ENCODE measurements around the gene ZNF668.

Gene ZNF668

GRCh38 chr16:31085411-31085810 is 11.4 kb upstream of the ZNF668 start:
- no peak overlapping the region for H3K23ac ChIP-seq (ENCODE audit: low read depth, low read length, poor library complexity)
- no peak for DNase-seq (ENCODE audit: low spot score)
- H2BK5ac ChIP-seq (ENCODE audit: low read length): no peak overlapping the region
- no peak overlapping the region for H3K4ac ChIP-seq (ENCODE audit: low read length)
- H3K36me3 ChIP-seq (replicated peaks in 1 of 2; ENCODE audit: control insufficient read depth in 2 of 2, insufficient read depth in 2 of 2, low read length in 2 of 2): peaks cover 35 to 58% of the 10 kb centered on the region in 2 donors
- no peak overlapping the region for H3K9ac ChIP-seq (ENCODE audit: low read depth, low read length, poor library complexity)
- no peak overlapping the region for H2BK15ac ChIP-seq (ENCODE audit: low read length)
- H3K79me1 ChIP-seq (ENCODE audit: low read depth, low read length): peaks cover 8% of the 10 kb centered on the region
- no peak overlapping the region for H3K27ac ChIP-seq (replicated peaks; ENCODE audit: low read length)
- H3K27me3 ChIP-seq (ENCODE audit: control insufficient read depth in 3 of 3, insufficient read depth in 3 of 3, low read depth in 1 of 3, low read length in 3 of 3): no peaks in the 10 kb centered on the region
- H4K8ac ChIP-seq (ENCODE audit: low read depth, low read length): no peak overlapping the region
- no peak overlapping the region for H3K18ac ChIP-seq (ENCODE audit: low read length)
- H2AFZ ChIP-seq (ENCODE audit: low read length): no peak overlapping the region
- no peak overlapping the region for H2BK120ac ChIP-seq (ENCODE audit: low read depth, low read length)
- H3K9me3 ChIP-seq (replicated peaks in 1 of 2; ENCODE audit: control insufficient read depth in 2 of 2, insufficient read depth in 1 of 2, low read depth in 1 of 2, low read length in 2 of 2): peaks cover 0 to 2% of the 10 kb centered on the region in 2 donors
- H3K4me1 ChIP-seq (ENCODE audit: control insufficient read depth in 2 of 2, insufficient read depth in 1 of 2, low read depth in 1 of 2, low read length in 2 of 2): no peaks in the 10 kb centered on the region
- H2BK12ac ChIP-seq (ENCODE audit: low read length): no peak overlapping the region
- no CpG with 5 or more reads among the region's 8 CpGs for WGBS, 2 donors (ENCODE audit: extremely low coverage in 2 of 2, insufficient read length in 2 of 2, insufficient replicate concordance in 1 of 2)
- H4K91ac ChIP-seq (ENCODE audit: low read depth, low read length, poor library complexity): no peak overlapping the region
- no peak overlapping the region for H2AK5ac ChIP-seq (ENCODE audit: low read depth, low read length)
- no peak overlapping the region for H3K4me3 ChIP-seq (ENCODE audit: low read length in 2 of 2)
- no peak overlapping the region for H3K4me2 ChIP-seq (ENCODE audit: insufficient read depth, low read length, poor library complexity, severe bottlenecking)
- no peak overlapping the region for H3K14ac ChIP-seq (ENCODE audit: low read length)

DNA sequence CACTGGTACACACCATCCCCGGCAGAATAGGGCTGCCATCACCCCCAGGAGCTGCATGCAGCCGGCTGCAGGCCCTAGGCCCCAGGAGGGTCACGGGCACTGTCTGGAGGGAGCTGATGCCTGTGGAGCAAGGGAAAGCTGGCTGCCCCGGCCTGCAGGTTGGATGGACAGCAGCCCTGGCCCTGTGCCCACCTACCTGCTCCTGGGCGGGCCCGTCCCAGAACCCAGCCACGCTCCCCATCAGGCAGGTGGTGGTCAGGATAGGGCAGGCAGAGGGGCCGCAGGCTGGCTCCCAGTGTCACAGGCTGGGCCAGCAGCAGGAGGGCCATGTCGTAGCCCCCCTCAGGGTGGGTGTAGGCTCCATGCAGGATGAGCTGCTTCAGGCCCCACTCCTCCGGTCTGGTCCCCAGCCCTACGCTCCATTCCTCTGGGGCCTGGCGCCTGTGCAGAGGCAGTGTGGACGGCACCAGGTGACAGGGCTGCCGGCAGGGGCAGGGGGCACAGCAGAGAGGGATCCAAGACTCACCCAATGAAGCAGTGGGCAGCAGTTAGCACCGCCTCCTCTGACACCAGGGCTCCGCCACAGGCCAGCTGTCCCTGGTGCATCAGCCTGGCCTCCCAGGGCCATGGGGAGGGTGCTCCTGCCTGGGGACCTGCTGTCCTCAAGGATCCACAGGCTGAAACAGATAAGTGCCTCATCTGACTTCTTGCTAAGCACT is 10.7 kb upstream of the ZNF668 start:
- no peak overlapping the region for H4K91ac ChIP-seq (ENCODE audit: low read depth, low read length, poor library complexity)
- peaks cover 0 to 2% of the 10 kb centered on the region in 2 donors for H3K9me3 ChIP-seq (replicated peaks in 1 of 2; ENCODE audit: control insufficient read depth in 2 of 2, insufficient read depth in 1 of 2, low read depth in 1 of 2, low read length in 2 of 2)
- no peak overlapping the region for H3K18ac ChIP-seq (ENCODE audit: low read length)
- H3K4me3 ChIP-seq (ENCODE audit: low read length in 2 of 2): no peak overlapping the region
- H2BK12ac ChIP-seq (ENCODE audit: low read length): no peak overlapping the region
- H3K23ac ChIP-seq (ENCODE audit: low read depth, low read length, poor library complexity): no peak overlapping the region
- no peak overlapping the region for H2BK15ac ChIP-seq (ENCODE audit: low read length)
- no CpG with 5 or more reads among the region's 16 CpGs for whole genome bisulfite sequencing, 2 donors (ENCODE audit: extremely low coverage in 2 of 2, insufficient read length in 2 of 2, insufficient replicate concordance in 1 of 2)
- no peak overlapping the region for H2AFZ ChIP-seq (ENCODE audit: low read length)
- H3K4me1 ChIP-seq (ENCODE audit: control insufficient read depth in 2 of 2, insufficient read depth in 1 of 2, low read depth in 1 of 2, low read length in 2 of 2): no peaks in the 10 kb centered on the region
- H2BK120ac ChIP-seq (ENCODE audit: low read depth, low read length): no peak overlapping the region
- H3K4ac ChIP-seq (ENCODE audit: low read length): no peak overlapping the region
- peaks cover 13% of the 10 kb centered on the region for H3K79me1 ChIP-seq (ENCODE audit: low read depth, low read length)
- no peak overlapping the region for H3K4me2 ChIP-seq (ENCODE audit: insufficient read depth, low read length, poor library complexity, severe bottlenecking)
- no peak overlapping the region for H3K27ac ChIP-seq (replicated peaks; ENCODE audit: low read length)
- H4K8ac ChIP-seq (ENCODE audit: low read depth, low read length): no peak overlapping the region
- no peak overlapping the region for H2AK5ac ChIP-seq (ENCODE audit: low read depth, low read length)
- H3K14ac ChIP-seq (ENCODE audit: low read length): no peak overlapping the region
- no peak overlapping the region for H2BK5ac ChIP-seq (ENCODE audit: low read length)
- DNase-seq (ENCODE audit: low spot score): no peak
- H3K9ac ChIP-seq (ENCODE audit: low read depth, low read length, poor library complexity): no peak overlapping the region
- no peaks in the 10 kb centered on the region for H3K27me3 ChIP-seq (ENCODE audit: control insufficient read depth in 3 of 3, insufficient read depth in 3 of 3, low read depth in 1 of 3, low read length in 3 of 3)
- H3K36me3 ChIP-seq (replicated peaks in 1 of 2; ENCODE audit: control insufficient read depth in 2 of 2, insufficient read depth in 2 of 2, low read length in 2 of 2): peaks cover 39 to 62% of the 10 kb centered on the region in 2 donors

DNA sequence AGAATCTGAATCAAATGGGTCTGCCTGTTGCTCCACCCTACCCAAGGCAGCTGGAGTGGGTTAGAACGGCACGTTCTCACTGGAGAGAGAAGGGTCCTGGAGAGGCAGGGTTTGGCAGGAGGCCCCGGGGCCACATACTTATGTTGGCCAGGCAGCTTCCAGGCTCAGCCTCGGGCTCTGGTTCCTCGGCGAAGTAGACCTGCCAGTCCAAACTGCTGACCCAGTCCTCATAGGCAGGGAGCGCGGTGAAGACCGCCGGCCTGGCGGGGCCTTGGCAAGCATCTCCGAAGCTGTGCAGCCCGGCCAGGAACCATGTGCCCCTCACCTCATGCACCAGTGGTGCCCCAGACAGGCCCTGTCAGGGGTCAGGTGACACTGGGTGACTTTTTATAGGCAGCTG is 9.9 kb upstream of the ZNF668 start:
- H3K4me3 ChIP-seq (ENCODE audit: low read length in 2 of 2): no peak overlapping the region

GRCh38 chr16:31083556-31083955 is 9.5 kb upstream of the ZNF668 start:
- H2AFZ ChIP-seq (ENCODE audit: low read length): no peak overlapping the region
- no peak overlapping the region for H4K8ac ChIP-seq (ENCODE audit: low read depth, low read length)
- H3K27ac ChIP-seq (replicated peaks; ENCODE audit: low read length): no peak overlapping the region
- H3K4me2 ChIP-seq (ENCODE audit: insufficient read depth, low read length, poor library complexity, severe bottlenecking): no peak overlapping the region
- H4K91ac ChIP-seq (ENCODE audit: low read depth, low read length, poor library complexity): no peak overlapping the region
- H3K18ac ChIP-seq (ENCODE audit: low read length): no peak overlapping the region
- H3K36me3 ChIP-seq (replicated peaks in 1 of 2; ENCODE audit: control insufficient read depth in 2 of 2, insufficient read depth in 2 of 2, low read length in 2 of 2): peaks cover 47 to 69% of the 10 kb centered on the region in 2 donors
- no peak overlapping the region for H3K23ac ChIP-seq (ENCODE audit: low read depth, low read length, poor library complexity)
- no peaks in the 10 kb centered on the region for H3K27me3 ChIP-seq (ENCODE audit: control insufficient read depth in 3 of 3, insufficient read depth in 3 of 3, low read depth in 1 of 3, low read length in 3 of 3)
- no peaks in the 10 kb centered on the region for H3K4me1 ChIP-seq (ENCODE audit: control insufficient read depth in 2 of 2, insufficient read depth in 1 of 2, low read depth in 1 of 2, low read length in 2 of 2)
- no peak overlapping the region for H2BK12ac ChIP-seq (ENCODE audit: low read length)
- H3K9ac ChIP-seq (ENCODE audit: low read depth, low read length, poor library complexity): peak overlapping the region; percentile 63
- no peaks in the 10 kb centered on the region for H3K9me3 ChIP-seq (replicated peaks in 1 of 2; ENCODE audit: control insufficient read depth in 2 of 2, insufficient read depth in 1 of 2, low read depth in 1 of 2, low read length in 2 of 2)
- H3K4ac ChIP-seq (ENCODE audit: low read length): no peak overlapping the region
- H3K79me1 ChIP-seq (ENCODE audit: low read depth, low read length): peaks cover 18% of the 10 kb centered on the region
- H2BK5ac ChIP-seq (ENCODE audit: low read length): no peak overlapping the region
- H2BK120ac ChIP-seq (ENCODE audit: low read depth, low read length): no peak overlapping the region
- no peak for DNase-seq (ENCODE audit: low spot score)
- H2AK5ac ChIP-seq (ENCODE audit: low read depth, low read length): no peak overlapping the region
- H3K14ac ChIP-seq (ENCODE audit: low read length): no peak overlapping the region
- H2BK15ac ChIP-seq (ENCODE audit: low read length): no peak overlapping the region
- no peak overlapping the region for H3K4me3 ChIP-seq (ENCODE audit: low read length in 2 of 2)
- no CpG with 5 or more reads among the region's 5 CpGs for WGBS, 2 donors (ENCODE audit: extremely low coverage in 2 of 2, insufficient read length in 2 of 2, insufficient replicate concordance in 1 of 2)

More for the DNA sequence above, 9.9 kb upstream of the ZNF668 start:
- no peaks in the 10 kb centered on the region for H3K27me3 ChIP-seq (ENCODE audit: control insufficient read depth in 3 of 3, insufficient read depth in 3 of 3, low read depth in 1 of 3, low read length in 3 of 3)
- no peak overlapping the region for H2BK120ac ChIP-seq (ENCODE audit: low read depth, low read length)
- no peak overlapping the region for H3K27ac ChIP-seq (replicated peaks; ENCODE audit: low read length)
- H4K8ac ChIP-seq (ENCODE audit: low read depth, low read length): no peak overlapping the region
- H3K4me1 ChIP-seq (ENCODE audit: control insufficient read depth in 2 of 2, insufficient read depth in 1 of 2, low read depth in 1 of 2, low read length in 2 of 2): no peaks in the 10 kb centered on the region
- WGBS, 2 donors (ENCODE audit: extremely low coverage in 2 of 2, insufficient read length in 2 of 2, insufficient replicate concordance in 1 of 2): no CpG with 5 or more reads among the region's 13 CpGs
- no peak overlapping the region for H4K91ac ChIP-seq (ENCODE audit: low read depth, low read length, poor library complexity)
- H2AK5ac ChIP-seq (ENCODE audit: low read depth, low read length): no peak overlapping the region
- H3K36me3 ChIP-seq (replicated peaks in 1 of 2; ENCODE audit: control insufficient read depth in 2 of 2, insufficient read depth in 2 of 2, low read length in 2 of 2): peaks cover 43 to 67% of the 10 kb centered on the region in 2 donors
- H2BK15ac ChIP-seq (ENCODE audit: low read length): no peak overlapping the region
- H3K14ac ChIP-seq (ENCODE audit: low read length): no peak overlapping the region
- no peak overlapping the region for H3K9ac ChIP-seq (ENCODE audit: low read depth, low read length, poor library complexity)
- DNase-seq (ENCODE audit: low spot score): no peak
- peaks cover 18% of the 10 kb centered on the region for H3K79me1 ChIP-seq (ENCODE audit: low read depth, low read length)
- no peak overlapping the region for H2AFZ ChIP-seq (ENCODE audit: low read length)
- no peak overlapping the region for H2BK12ac ChIP-seq (ENCODE audit: low read length)
- H3K23ac ChIP-seq (ENCODE audit: low read depth, low read length, poor library complexity): no peak overlapping the region
- no peak overlapping the region for H3K4ac ChIP-seq (ENCODE audit: low read length)
- H3K9me3 ChIP-seq (replicated peaks in 1 of 2; ENCODE audit: control insufficient read depth in 2 of 2, insufficient read depth in 1 of 2, low read depth in 1 of 2, low read length in 2 of 2): no peaks in the 10 kb centered on the region
- H2BK5ac ChIP-seq (ENCODE audit: low read length): no peak overlapping the region
- no peak overlapping the region for H3K4me2 ChIP-seq (ENCODE audit: insufficient read depth, low read length, poor library complexity, severe bottlenecking)
- H3K18ac ChIP-seq (ENCODE audit: low read length): no peak overlapping the region

Measured in neuronal stem cell (in vitro differentiated cells).